Mesothelial cell of epicardium (in vitro differentiated cells): ENCODE results near the gene HSD17B2. TPM values are rescaled to one million over a fixed set of nuclear protein-coding genes. Genes with fewer than 3 reads are reported as not detected.

Experiments
- DNase-seq, 2 experiments: peaks; one replicate each; pipeline ENCODE4 v3.0.0; 2021; ENCODE audit warnings: low spot score in 2 of 2; ENCODE audit not compliant: unreplicated experiment in 2 of 2
- H3K27ac Mint-ChIP-seq: 2 replicates; pipeline ENCODE4 v1.8.0; 2021; ENCODE audit warnings: mixed read lengths
- H3K27me3 Mint-ChIP-seq: 2 replicates; pipeline ENCODE4 v1.8.0; 2021; ENCODE audit warnings: low read depth, mixed read lengths
- H3K36me3 Mint-ChIP-seq: 2 replicates; pipeline ENCODE4 v1.8.0; 2021; ENCODE audit warnings: mixed read lengths
- H3K4me1 Mint-ChIP-seq: 2 replicates; pipeline ENCODE4 v1.8.0; 2021; ENCODE audit warnings: mixed read lengths
- H3K4me3 Mint-ChIP-seq: 2 replicates; pipeline ENCODE4 v1.8.0; 2021; ENCODE audit warnings: mild to moderate bottlenecking, moderate library complexity, mixed read lengths
- H3K9me3 Mint-ChIP-seq: 2 replicates; pipeline ENCODE4 v1.8.0; 2021; ENCODE audit warnings: mixed read lengths
- total RNA-seq: library from RNA; stranded (reverse); gene quantifications from 3 replicates; pipeline ENCODE4 v1.2.1, GENCODE V29; 2021
- TF ChIP-seq, protein P1 (sequence below): fragments of 200-600 bp; sonication (generic); IDR thresholded peaks from one replicate; pipeline ENCODE4 v1.5.0; 2021; ENCODE audit warnings: antibody characterized with exemption; ENCODE audit not compliant: unreplicated experiment

The HSD17B2 gene
- total RNA-seq, 1 donor from 2014 or later = 3.1 TPM

DNA sequence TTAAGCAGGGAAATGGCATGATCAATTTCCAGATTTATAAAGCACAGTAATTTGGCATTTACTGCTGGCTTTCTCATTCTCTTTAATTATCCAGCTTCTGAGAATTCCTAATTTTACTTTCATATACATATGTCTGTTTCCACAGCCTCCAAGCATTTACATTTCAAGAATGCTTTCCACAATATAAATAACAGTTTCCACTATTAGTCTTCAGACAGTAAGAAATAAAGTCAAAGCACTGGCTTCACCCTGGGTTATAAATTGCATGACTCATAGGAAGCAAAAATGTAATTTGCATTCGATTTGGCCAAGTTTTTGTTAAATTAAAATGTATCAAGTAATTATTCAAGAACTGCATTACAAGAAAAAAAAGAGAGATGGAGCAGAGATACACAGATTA lies 81.5 kb downstream of the HSD17B2 start:
- no peak overlapping the region for H3K27ac Mint-ChIP-seq
- TF ChIP-seq, protein P1, sequence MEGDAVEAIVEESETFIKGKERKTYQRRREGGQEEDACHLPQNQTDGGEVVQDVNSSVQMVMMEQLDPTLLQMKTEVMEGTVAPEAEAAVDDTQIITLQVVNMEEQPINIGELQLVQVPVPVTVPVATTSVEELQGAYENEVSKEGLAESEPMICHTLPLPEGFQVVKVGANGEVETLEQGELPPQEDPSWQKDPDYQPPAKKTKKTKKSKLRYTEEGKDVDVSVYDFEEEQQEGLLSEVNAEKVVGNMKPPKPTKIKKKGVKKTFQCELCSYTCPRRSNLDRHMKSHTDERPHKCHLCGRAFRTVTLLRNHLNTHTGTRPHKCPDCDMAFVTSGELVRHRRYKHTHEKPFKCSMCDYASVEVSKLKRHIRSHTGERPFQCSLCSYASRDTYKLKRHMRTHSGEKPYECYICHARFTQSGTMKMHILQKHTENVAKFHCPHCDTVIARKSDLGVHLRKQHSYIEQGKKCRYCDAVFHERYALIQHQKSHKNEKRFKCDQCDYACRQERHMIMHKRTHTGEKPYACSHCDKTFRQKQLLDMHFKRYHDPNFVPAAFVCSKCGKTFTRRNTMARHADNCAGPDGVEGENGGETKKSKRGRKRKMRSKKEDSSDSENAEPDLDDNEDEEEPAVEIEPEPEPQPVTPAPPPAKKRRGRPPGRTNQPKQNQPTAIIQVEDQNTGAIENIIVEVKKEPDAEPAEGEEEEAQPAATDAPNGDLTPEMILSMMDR = no peak
- H3K4me3 Mint-ChIP-seq = no peak overlapping the region
- DNase-seq = no peak
- no peaks in the 10 kb centered on the region for H3K27me3 Mint-ChIP-seq
- no peaks in the 10 kb centered on the region for H3K4me1 Mint-ChIP-seq
- no peaks in the 10 kb centered on the region for H3K9me3 Mint-ChIP-seq
- H3K36me3 Mint-ChIP-seq = no peaks in the 10 kb centered on the region

DNA sequence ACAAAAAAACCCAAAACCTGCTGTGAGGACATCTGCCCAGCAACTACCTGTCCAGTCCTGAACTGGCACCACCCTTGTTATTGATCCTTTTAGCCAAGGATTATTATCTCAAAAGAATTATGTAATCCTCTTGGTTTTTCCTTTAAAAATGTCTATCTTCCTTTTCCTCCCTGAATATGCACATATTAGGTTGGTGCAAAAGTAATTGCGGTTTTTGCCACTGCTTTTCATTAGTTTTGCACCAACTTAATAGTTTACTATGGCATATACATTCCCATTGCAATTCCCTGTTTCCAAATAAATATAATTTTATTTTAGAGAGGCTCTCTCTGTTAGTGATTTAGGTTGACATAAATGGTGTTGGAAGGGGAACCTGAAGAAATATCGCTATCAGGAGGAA lies 83.7 kb downstream of the HSD17B2 start:
- Mint-ChIP-seq H3K36me3 (no peaks in the 10 kb centered on the region), H3K4me3 (no peak overlapping the region), H3K27me3 (no peaks in the 10 kb centered on the region), H3K9me3 (peaks cover 6% of the 10 kb centered on the region), H3K27ac (no peak overlapping the region), H3K4me1 (no peaks in the 10 kb centered on the region)
- DNase-seq = no peak
- TF ChIP-seq, protein P1 = no peak

DNA sequence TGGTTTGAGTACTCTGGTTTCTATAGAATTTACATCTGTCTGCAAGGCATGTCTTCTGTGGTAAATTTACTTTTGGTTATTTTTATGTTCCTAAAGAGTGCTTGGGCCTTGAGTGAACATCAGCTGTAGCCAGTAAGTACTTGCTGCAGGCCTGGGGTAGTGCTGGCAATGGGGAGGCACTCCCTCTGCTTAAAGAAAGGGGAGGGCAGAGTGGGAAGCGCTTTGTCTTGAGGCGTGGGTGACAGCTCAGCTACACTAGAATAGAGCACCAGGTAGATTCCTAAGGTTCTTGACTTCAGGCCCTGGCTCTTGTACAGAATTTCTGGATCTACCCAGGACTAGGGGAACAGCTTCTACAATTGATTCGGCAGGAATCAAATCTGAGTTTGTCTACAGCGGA lies 84.4 kb downstream of the HSD17B2 start:
- no peak for DNase-seq
- no peak overlapping the region for H3K27ac Mint-ChIP-seq
- no peaks in the 10 kb centered on the region for H3K4me1 Mint-ChIP-seq
- H3K27me3 Mint-ChIP-seq = no peaks in the 10 kb centered on the region
- H3K4me3 Mint-ChIP-seq = no peak overlapping the region
- no peaks in the 10 kb centered on the region for H3K36me3 Mint-ChIP-seq
- TF ChIP-seq, protein P1 = no peak
- peaks cover 9% of the 10 kb centered on the region for H3K9me3 Mint-ChIP-seq

DNA sequence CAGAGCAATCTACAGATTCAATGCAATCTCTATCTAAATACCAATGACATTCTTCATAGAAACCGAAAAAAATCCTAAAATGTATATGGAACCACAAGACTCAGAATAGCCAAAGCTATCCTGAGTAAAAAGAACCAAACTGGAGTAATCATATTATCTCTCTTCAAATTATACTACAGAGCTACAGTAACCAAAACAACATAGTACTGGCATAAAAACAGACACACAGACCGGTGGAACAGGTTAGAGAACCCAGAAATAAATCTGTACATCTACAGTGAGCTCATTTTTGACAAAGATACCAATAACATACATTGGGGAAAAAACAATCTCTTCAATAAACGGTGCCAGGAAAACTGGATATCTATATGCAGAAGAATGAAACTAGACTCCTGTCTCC lies 89.6 kb downstream of the HSD17B2 start:
- Mint-ChIP-seq H3K27ac (no peak overlapping the region), H3K36me3 (no peaks in the 10 kb centered on the region), H3K4me1 (no peaks in the 10 kb centered on the region)

DNA sequence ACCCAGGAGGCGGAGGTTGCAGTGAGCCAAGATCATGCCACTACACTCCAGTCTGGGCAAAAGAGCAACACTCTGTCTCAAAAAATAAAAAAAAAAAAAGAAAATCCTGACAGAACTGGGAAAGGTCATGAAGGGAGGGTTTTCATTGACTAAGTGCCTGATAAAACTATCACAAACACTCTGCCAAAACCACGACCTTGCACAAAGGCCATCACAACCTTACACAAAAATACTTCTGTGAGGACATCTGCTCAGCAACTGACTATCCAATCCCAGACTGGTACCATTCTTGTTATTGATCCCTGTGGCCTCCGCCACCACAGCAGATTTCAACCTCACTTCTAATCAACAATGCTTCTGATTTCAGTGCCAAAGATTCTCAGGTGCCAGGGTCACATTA lies 94.8 kb downstream of the HSD17B2 start:
- Mint-ChIP-seq H3K9me3 (peaks cover 17% of the 10 kb centered on the region), H3K4me1 (no peaks in the 10 kb centered on the region), H3K27ac (no peak overlapping the region), H3K4me3 (no peak overlapping the region), H3K27me3 (no peaks in the 10 kb centered on the region), H3K36me3 (no peaks in the 10 kb centered on the region)
- no peak for DNase-seq
- TF ChIP-seq, protein P1 = no peak

More for the DNA sequence above, 89.6 kb downstream of the HSD17B2 start:
- peaks cover 30% of the 10 kb centered on the region for H3K9me3 Mint-ChIP-seq
- H3K4me3 Mint-ChIP-seq = no peak overlapping the region
- no peaks in the 10 kb centered on the region for H3K27me3 Mint-ChIP-seq
- TF ChIP-seq, protein P1 = no peak
- no peak for DNase-seq

DNA sequence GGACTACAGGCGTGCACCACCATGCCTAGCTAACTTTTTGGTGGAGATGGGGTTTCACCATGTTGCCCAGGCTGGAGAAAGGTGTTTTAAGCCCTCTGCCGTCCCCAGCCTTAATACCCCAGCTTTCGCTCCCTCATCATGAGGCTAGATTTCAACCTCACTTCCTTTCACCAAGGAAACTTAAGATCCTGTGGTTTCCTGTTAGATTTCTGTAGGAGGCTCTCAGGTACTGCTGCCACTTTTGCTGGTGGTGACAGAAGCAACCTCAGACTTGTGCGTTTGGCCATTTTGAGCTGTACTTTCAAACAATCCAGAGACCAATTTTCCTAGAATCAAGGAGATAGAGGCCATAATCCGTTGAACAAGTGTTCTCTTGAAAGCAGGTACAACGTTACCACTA lies 98.7 kb downstream of the HSD17B2 start:
- Mint-ChIP-seq H3K36me3 (peaks cover 7% of the 10 kb centered on the region), H3K4me3 (no peak overlapping the region), H3K4me1 (peaks cover 6% of the 10 kb centered on the region), H3K27me3 (no peaks in the 10 kb centered on the region), H3K9me3 (no peaks in the 10 kb centered on the region), H3K27ac (no peak overlapping the region)
- TF ChIP-seq, protein P1 = no peak
- DNase-seq = no peak
